Measurements from ENCODE around the gene RAB11FIP4.

GRCh38 chr17:31404028-31404949 is 12.8 kb downstream of the RAB11FIP4 start:
- no peak for TF ChIP-seq CTCF (IDR thresholded peaks at IDR 0.05; ENCODE audit: insufficient read depth, low read length, poor library complexity, severe bottlenecking)
- no peak for TF ChIP-seq EZH2phosphoT487 (conservative IDR thresholded peaks at IDR 0.05; ENCODE audit: low read length)
